ENCODE measurements around the gene PRKCA.

The PRKCA gene

GRCh38 chr17:66783656-66784381 lies 481.4 kb downstream of the PRKCA start:
- no peaks in the 10 kb centered on the region for H3K27me3 ChIP-seq (ENCODE audit: insufficient read depth, low read length, poor library complexity, severe bottlenecking)
- H3F3A ChIP-seq (ENCODE audit: low read depth) = no peaks in the 10 kb centered on the region
- H3K9me2 ChIP-seq (replicated peaks; ENCODE audit: low read depth, low read length) = no peaks in the 10 kb centered on the region
- no peaks in the 10 kb centered on the region for H3K9me3 ChIP-seq (ENCODE audit: insufficient read depth, low read depth, low read length)
- no peak overlapping the region for H3K9ac ChIP-seq (ENCODE audit: low read depth, low read length, poor library complexity, severe bottlenecking)
- no peaks in the 10 kb centered on the region for H3K36me3 ChIP-seq (ENCODE audit: insufficient read depth, low read length)
- no peaks in the 10 kb centered on the region for H4K20me1 ChIP-seq (ENCODE audit: insufficient read depth, low read length, poor library complexity, severe bottlenecking)
- no peak for TF ChIP-seq CTCF (conservative IDR thresholded peaks at IDR 0.05; ENCODE audit: low read length)
- TF ChIP-seq EZH2phosphoT487 (IDR thresholded peaks at IDR 0.05; ENCODE audit: borderline replicate concordance) = no peak
- no peak overlapping the region for H3K4me3 ChIP-seq (ENCODE audit: low read length, poor library complexity, severe bottlenecking)
- H3K79me2 ChIP-seq (ENCODE audit: insufficient read depth, low read length) = no peaks in the 10 kb centered on the region
- no peak overlapping the region for H2AFZ ChIP-seq (ENCODE audit: low read length)
- no peaks in the 10 kb centered on the region for H3K4me1 ChIP-seq (ENCODE audit: insufficient read depth, low read length, poor library complexity, severe bottlenecking)
- no peak overlapping the region for H3K4me2 ChIP-seq (ENCODE audit: low read depth, low read length, poor library complexity, severe bottlenecking)

GRCh38 chr17:66784621-66785364 lies 482.4 kb downstream of the PRKCA start:
- Histone ChIP-seq H4K20me1 (ENCODE audit: insufficient read depth, low read length, poor library complexity, severe bottlenecking) (no peaks in the 10 kb centered on the region), H3K4me3 (ENCODE audit: low read length, poor library complexity, severe bottlenecking) (no peak overlapping the region), H2AFZ (ENCODE audit: low read length) (no peak overlapping the region), H3K27me3 (ENCODE audit: insufficient read depth, low read length, poor library complexity, severe bottlenecking) (no peaks in the 10 kb centered on the region), H3F3A (ENCODE audit: low read depth) (no peaks in the 10 kb centered on the region), H3K4me2 (ENCODE audit: low read depth, low read length, poor library complexity, severe bottlenecking) (no peak overlapping the region), H3K36me3 (ENCODE audit: insufficient read depth, low read length) (no peaks in the 10 kb centered on the region), H3K4me1 (ENCODE audit: insufficient read depth, low read length, poor library complexity, severe bottlenecking) (no peaks in the 10 kb centered on the region), H3K9ac (ENCODE audit: low read depth, low read length, poor library complexity, severe bottlenecking) (no peak overlapping the region), H3K9me3 (ENCODE audit: insufficient read depth, low read depth, low read length) (no peaks in the 10 kb centered on the region), H3K9me2 (replicated peaks; ENCODE audit: low read depth, low read length) (no peaks in the 10 kb centered on the region), H3K79me2 (ENCODE audit: insufficient read depth, low read length) (no peaks in the 10 kb centered on the region)
- TF ChIP-seq CTCF (conservative IDR thresholded peaks at IDR 0.05; ENCODE audit: low read length) = no peak
- TF ChIP-seq EZH2phosphoT487 (IDR thresholded peaks at IDR 0.05; ENCODE audit: borderline replicate concordance) = no peak

GRCh38 chr17:66786107-66786506 lies 483.7 kb downstream of the PRKCA start:
- Histone ChIP-seq H3K9ac (ENCODE audit: low read depth, low read length, poor library complexity, severe bottlenecking) (no peak overlapping the region), H3K79me2 (ENCODE audit: insufficient read depth, low read length) (no peaks in the 10 kb centered on the region), H3K9me3 (ENCODE audit: insufficient read depth, low read depth, low read length) (no peaks in the 10 kb centered on the region), H3K4me2 (ENCODE audit: low read depth, low read length, poor library complexity, severe bottlenecking) (no peak overlapping the region), H3K4me3 (ENCODE audit: low read length, poor library complexity, severe bottlenecking) (no peak overlapping the region), H3F3A (ENCODE audit: low read depth) (no peaks in the 10 kb centered on the region), H3K27me3 (ENCODE audit: insufficient read depth, low read length, poor library complexity, severe bottlenecking) (no peaks in the 10 kb centered on the region), H3K9me2 (replicated peaks; ENCODE audit: low read depth, low read length) (no peaks in the 10 kb centered on the region), H3K4me1 (ENCODE audit: insufficient read depth, low read length, poor library complexity, severe bottlenecking) (no peaks in the 10 kb centered on the region), H4K20me1 (ENCODE audit: insufficient read depth, low read length, poor library complexity, severe bottlenecking) (no peaks in the 10 kb centered on the region), H3K36me3 (ENCODE audit: insufficient read depth, low read length) (no peaks in the 10 kb centered on the region), H2AFZ (ENCODE audit: low read length) (no peak overlapping the region)
- no peak for TF ChIP-seq CTCF (conservative IDR thresholded peaks at IDR 0.05; ENCODE audit: low read length)
- no peak for TF ChIP-seq EZH2phosphoT487 (IDR thresholded peaks at IDR 0.05; ENCODE audit: borderline replicate concordance)
